ENCODE results near the gene AKAP7. TPM values are rescaled to one million over a fixed set of nuclear protein-coding genes. Genes with fewer than 3 reads are reported as not detected.

The AKAP7 gene
- polyA plus RNA-seq, 1 of the 3 experiments (the other 2 are of a cell fraction): 0.58 TPM

- TF ChIP-seq, protein P1, sequence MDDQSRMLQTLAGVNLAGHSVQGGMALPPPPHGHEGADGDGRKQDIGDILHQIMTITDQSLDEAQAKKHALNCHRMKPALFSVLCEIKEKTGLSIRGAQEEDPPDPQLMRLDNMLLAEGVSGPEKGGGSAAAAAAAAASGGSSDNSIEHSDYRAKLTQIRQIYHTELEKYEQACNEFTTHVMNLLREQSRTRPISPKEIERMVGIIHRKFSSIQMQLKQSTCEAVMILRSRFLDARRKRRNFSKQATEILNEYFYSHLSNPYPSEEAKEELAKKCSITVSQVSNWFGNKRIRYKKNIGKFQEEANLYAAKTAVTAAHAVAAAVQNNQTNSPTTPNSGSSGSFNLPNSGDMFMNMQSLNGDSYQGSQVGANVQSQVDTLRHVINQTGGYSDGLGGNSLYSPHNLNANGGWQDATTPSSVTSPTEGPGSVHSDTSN (IDR thresholded peaks at IDR 0.05): no peak
- TF ChIP-seq RXRA (IDR thresholded peaks at IDR 0.05; ENCODE audit: borderline replicate concordance, low read depth) (no peak), TEAD4 (IDR thresholded peaks at IDR 0.05; ENCODE audit: borderline replicate concordance, insufficient read depth) (no peak)
Observed at GRCh38 chr6:131288214-131288613, 152.9 kb downstream of the AKAP7 start (continued).

DNA sequence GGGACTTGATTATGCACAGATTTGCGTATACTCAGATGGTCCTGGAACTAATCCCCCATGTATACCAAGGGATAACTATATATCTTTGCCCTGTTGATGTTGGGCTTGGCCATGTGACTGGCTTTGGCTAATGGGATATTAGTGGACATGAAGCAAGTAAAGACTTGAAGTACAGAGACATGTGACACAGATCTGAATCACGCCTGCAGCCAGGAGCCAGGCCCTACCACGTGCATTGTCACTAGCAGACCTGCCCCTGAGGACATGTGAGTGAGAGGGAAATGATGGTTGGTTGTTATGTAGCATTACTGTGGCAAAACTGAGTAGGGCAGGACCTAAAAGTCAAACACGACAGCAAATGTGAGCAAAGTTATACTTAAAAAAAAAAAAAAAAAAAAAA is 155.7 kb downstream of the AKAP7 start:
- no peak for TF ChIP-seq MEF2A (IDR thresholded peaks at IDR 0.05; ENCODE audit: borderline replicate concordance, low read depth)
- TF ChIP-seq FOXM1 (IDR thresholded peaks at IDR 0.05; ENCODE audit: low read depth): no peak
- no peak for TF ChIP-seq FOSL2 (IDR thresholded peaks at IDR 0.05; ENCODE audit: borderline replicate concordance, low read depth)
- no peak for TF ChIP-seq FOXJ3 (CRISPR knock-in tag; IDR thresholded peaks at IDR 0.05)
- TF ChIP-seq NFIC (IDR thresholded peaks at IDR 0.05; ENCODE audit: borderline replicate concordance): no peak
- no peak for TF ChIP-seq MAX (IDR thresholded peaks at IDR 0.05; ENCODE audit: low read depth)
- TF ChIP-seq RXRA (IDR thresholded peaks at IDR 0.05; ENCODE audit: borderline replicate concordance, low read depth): no peak
- TF ChIP-seq TCF12 (IDR thresholded peaks at IDR 0.05): no peak
- TF ChIP-seq USF2 (IDR thresholded peaks at IDR 0.05; ENCODE audit: borderline replicate concordance, low read depth, low read length): no peak
- no peak for TF ChIP-seq ELF1 (IDR thresholded peaks at IDR 0.05)
- TF ChIP-seq RFX5 (IDR thresholded peaks at IDR 0.05; ENCODE audit: low read length): no peak
- TF ChIP-seq, protein P1 (IDR thresholded peaks at IDR 0.05): no peak
- no peak for TF ChIP-seq GATA2 (CRISPR knock-in tag; IDR thresholded peaks at IDR 0.05)
- Histone ChIP-seq H4K20me1 (ENCODE audit: insufficient read depth) (no peaks in the 10 kb centered on the region), H3K9me2 (no peaks in the 10 kb centered on the region), H3K9me3 (no peaks in the 10 kb centered on the region), H3F3A (replicated peaks; ENCODE audit: insufficient read depth) (no peaks in the 10 kb centered on the region), H3K36me3 (replicated peaks in 1 of 2; ENCODE audit: control insufficient read depth in 1 of 2, insufficient read depth in 2 of 2, low read length in 1 of 2) (no peaks in the 10 kb centered on the region), H3K4me1 (ENCODE audit: control insufficient read depth in 1 of 2, insufficient read depth in 2 of 2, low read depth in 1 of 2, low read length in 1 of 2) (no peaks in the 10 kb centered on the region), H3K79me2 (ENCODE audit: insufficient read depth) (no peaks in the 10 kb centered on the region), H3K4me2 (no peak overlapping the region), H3K9ac (no peak overlapping the region), H3K27me3 (ENCODE audit: insufficient read depth) (peaks cover 11% of the 10 kb centered on the region; the same call in 1 of the 2 replicates), H3K4me3 (ENCODE audit: low read depth in 2 of 2, low read length in 1 of 2) (no peak overlapping the region), H2AFZ (ENCODE audit: low read depth) (no peak overlapping the region), H3K27ac (ENCODE audit: low read depth in 2 of 2, low read length in 1 of 2) (no peak overlapping the region)
- CTCF ChIA-PET: no interaction called here
- POLR2A ChIA-PET: no interaction called here
- DNase-seq: no peak
- 28% methylated on average over 3 of the region's 4 CpGs for WGBS (ENCODE audit: low lambda C conversion rate)
